Pancreas (tissue), 10 donors: ENCODE measurements around the gene ZNF418. TPM values are rescaled to one million over a fixed set of nuclear protein-coding genes. Genes with fewer than 3 reads are reported as not detected.

Experiments used
- ATAC-seq, 4 donors: fragments of 200-7000 bp; cut with Tn5 transposase; one replicate each; pipeline versions ENCODE4 v1.8.0 to v1.9.1; 2020; ENCODE audit warnings: mild to moderate bottlenecking in 4 of 4, moderate library complexity in 4 of 4
- DNase-seq, 6 donors: peaks; one replicate each; pipeline ENCODE4 v3.0.0-alpha.2; 2020
- FAIRE-seq: peaks from 2 replicates; lab custom pipeline; 2012; peaks lifted over from hg19 to GRCh38; lab: Jason Lieb, UNC
- H3K27ac ChIP-seq, 4 donors: fragments of 200-600 bp; sonication (generic); 1 replicate in 3 of 4; 2 replicates in 1 of 4; pipeline versions ENCODE4 v1.5.0 to v1.8.0; 2020
- H3K27me3 ChIP-seq, 4 donors: fragments of 200-600 bp; one replicate each; pipeline ENCODE4 v1.8.0; 2021
- H3K36me3 ChIP-seq, 3 donors: fragments of 200-600 bp; sonication (generic) in 1 of 3; one replicate each; pipeline versions ENCODE4 v1.5.0 to v1.8.0; 2020 to 2021
- H3K4me1 ChIP-seq, 3 donors: fragments of 200-600 bp; one replicate each; pipeline ENCODE4 v1.8.0; 2021
- H3K4me3 ChIP-seq, 4 donors: fragments of 200-600 bp; sonication (generic) in 2 of 4; one replicate each; pipeline versions ENCODE4 v1.5.0 to v1.8.0; 2020 to 2021
- H3K9me3 ChIP-seq, 4 donors: fragments of 200-600 bp; one replicate each; pipeline ENCODE4 v1.8.0; 2021
- CTCF ChIP-seq, 4 donors: fragments of 200-600 bp; sonication (generic) in 3 of 4; IDR thresholded peaks; one replicate each; pipeline versions ENCODE4 v1.5.0 to v1.8.0; 2021; ENCODE audit warnings: antibody characterized with exemption in 4 of 4
- WGBS, 2 donors: extraction: QIAGEN DNeasy Blood & Tissue Kit; methylation state at CpG; one replicate each; pipeline ENCODE4 v1.1.7; 2013; 5-methylcytosine and 5-hydroxymethylcytosine counted together
- intact Hi-C, 3 donors: fragments of 100-400 bp; cut with DNase I; formaldehyde crosslinking; loops; one replicate each; pipeline versions ENCODE4 v1.11.1 to v1.14.2; 2022
- polyA plus RNA-seq, 2 donors: library from polyadenylated mRNA; stranded (reverse); fragments of 200-250 nt; gene quantifications; one replicate each; pipeline ENCODE4 v1.2.3, GENCODE V29; 2013
- total RNA-seq, 6 donors: library from RNA; stranded (reverse); fragmentation: NEBNext Ultra II Directional in 4 of 6; extraction: Animal tissue kit (Norgen Biotek cat#: 25700) in 4 of 6; gene quantifications; one replicate each; pipeline versions ENCODE4 v1.2.1 to v1.2.4, GENCODE V29; 2021 to 2023
- donor health status: healthy with polysubstance abuse.
- donor health status: DM: no; HTN: no; CAD: no; lungs with moderate emphysema.
- donor health status: DM: no; HTN: no; CAD: no.
- donor health status: control.
- donor health status: control.
- donor health status: Bipolar disorder and iron deficiency.
- donor health status: DM: yes; HTN: yes; CAD: no.
- donor health status: DM: no; HTN: no; CAD: no.
- donor health status: DM: no; HTN: no; CAD: no.
- donor health status: DM: yes; HTN: yes; CAD: no.

The ZNF418 gene
- total and polyA plus RNA-seq, 8 donors: 2.6 to 8.4 (median 4.0) TPM

- Histone ChIP-seq H3K4me1 (no peaks in the 10 kb centered on the region), H3K27ac (no peak overlapping the region), H3K9me3 (peaks cover 0 to 4% (median 0%) of the 10 kb centered on the region in 4 donors), H3K4me3 (no peak overlapping the region), H3K36me3 (no peaks in the 10 kb centered on the region), H3K27me3 (no peaks in the 10 kb centered on the region)
- TF ChIP-seq CTCF (IDR thresholded peaks at IDR 0.05): no peak
- intact Hi-C loops: no loop called here
- DNase-seq (no peak), FAIRE-seq (no peak), ATAC-seq (no peak)
- 77 to 84% methylated on average over 1 of the region's 1 CpG for WGBS, 2 donors
These were observed 26.6 kb upstream of the ZNF418 start for GRCh38 chr19:57961785-57962184.

GRCh38 chr19:57954996-57955395, 19.8 kb upstream of the ZNF418 start:
- no peaks in the 10 kb centered on the region for H3K4me1 ChIP-seq
- no peaks in the 10 kb centered on the region for H3K36me3 ChIP-seq
- H3K4me3 ChIP-seq: no peak overlapping the region
- intact Hi-C loops: no loop called here
- ATAC-seq (no peak), FAIRE-seq (no peak), DNase-seq (no peak)
- 79 to 83% methylated on average over 4 of the region's 4 CpGs for WGBS, 2 donors
- peaks cover 0 to 4% (median 0%) of the 10 kb centered on the region in 4 donors for H3K9me3 ChIP-seq
- H3K27ac ChIP-seq: no peak overlapping the region
- no peaks in the 10 kb centered on the region for H3K27me3 ChIP-seq
- TF ChIP-seq CTCF (IDR thresholded peaks at IDR 0.05): no peak

DNA sequence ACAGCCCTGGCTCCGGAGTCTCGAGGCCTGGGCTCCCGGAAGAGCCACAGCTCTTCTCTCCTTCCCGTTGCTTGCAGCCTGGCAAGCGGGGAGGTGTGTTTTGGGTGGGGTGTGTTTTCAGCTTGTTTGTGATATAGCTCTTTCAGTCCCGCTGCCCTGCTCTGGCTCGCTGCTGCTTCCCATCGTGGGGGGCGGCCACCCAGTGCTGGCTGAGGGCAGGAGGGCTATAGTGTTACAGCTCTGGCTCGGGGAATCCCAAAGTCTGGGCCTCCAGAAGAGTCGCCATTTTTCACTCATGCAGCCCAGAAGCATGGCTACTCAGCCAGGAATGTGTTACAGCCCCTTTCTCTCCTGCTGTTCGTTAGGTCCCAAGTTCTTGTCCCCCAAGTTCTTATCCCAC, 14.5 kb upstream of the ZNF418 start:
- intact Hi-C loops: no loop called here
- no peak for FAIRE-seq
- no peak for TF ChIP-seq CTCF (IDR thresholded peaks at IDR 0.05)

DNA sequence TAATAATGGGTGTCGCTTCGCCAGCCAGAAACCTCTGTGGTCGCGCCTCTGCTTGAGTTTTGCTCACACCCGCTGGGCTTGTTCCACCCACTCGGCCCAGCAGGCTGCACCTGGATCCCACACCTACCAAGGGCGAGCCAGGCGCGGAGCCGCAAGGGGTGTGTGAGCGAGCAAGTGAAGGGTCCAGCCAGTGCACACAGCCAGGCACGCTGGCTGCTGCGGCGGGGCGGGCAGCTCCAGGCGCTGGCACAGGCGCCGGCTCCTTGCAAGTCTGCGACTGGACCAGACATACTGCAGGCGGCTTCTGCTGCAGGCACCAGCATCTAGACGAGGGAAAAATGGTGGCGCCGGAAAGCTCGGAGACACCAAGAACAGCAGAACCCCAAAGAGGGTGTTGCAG, 14.1 kb upstream of the ZNF418 start:
- ATAC-seq (no peak), DNase-seq (peak in 2 of 6 donors; percentile 24 to 43), FAIRE-seq (no peak)
- Histone ChIP-seq H3K36me3 (no peaks in the 10 kb centered on the region), H3K4me3 (no peak overlapping the region), H3K27me3 (no peaks in the 10 kb centered on the region), H3K9me3 (no peaks in the 10 kb centered on the region), H3K27ac (no peak overlapping the region), H3K4me1 (no peaks in the 10 kb centered on the region)
- no peak for TF ChIP-seq CTCF (IDR thresholded peaks at IDR 0.05)
- 84 to 89% methylated on average over 24 of the region's 24 CpGs for WGBS, 2 donors
- intact Hi-C loops: no loop called here

More for the DNA sequence above, 14.5 kb upstream of the ZNF418 start:
- no peaks in the 10 kb centered on the region for H3K27me3 ChIP-seq
- WGBS, 2 donors: 80 to 92% methylated on average over 12 of the region's 12 CpGs
- no peak for DNase-seq
- no peak overlapping the region for H3K27ac ChIP-seq
- no peak for ATAC-seq
- no peak overlapping the region for H3K4me3 ChIP-seq
- no peaks in the 10 kb centered on the region for H3K36me3 ChIP-seq
- H3K4me1 ChIP-seq: no peaks in the 10 kb centered on the region
- H3K9me3 ChIP-seq: no peaks in the 10 kb centered on the region

DNA sequence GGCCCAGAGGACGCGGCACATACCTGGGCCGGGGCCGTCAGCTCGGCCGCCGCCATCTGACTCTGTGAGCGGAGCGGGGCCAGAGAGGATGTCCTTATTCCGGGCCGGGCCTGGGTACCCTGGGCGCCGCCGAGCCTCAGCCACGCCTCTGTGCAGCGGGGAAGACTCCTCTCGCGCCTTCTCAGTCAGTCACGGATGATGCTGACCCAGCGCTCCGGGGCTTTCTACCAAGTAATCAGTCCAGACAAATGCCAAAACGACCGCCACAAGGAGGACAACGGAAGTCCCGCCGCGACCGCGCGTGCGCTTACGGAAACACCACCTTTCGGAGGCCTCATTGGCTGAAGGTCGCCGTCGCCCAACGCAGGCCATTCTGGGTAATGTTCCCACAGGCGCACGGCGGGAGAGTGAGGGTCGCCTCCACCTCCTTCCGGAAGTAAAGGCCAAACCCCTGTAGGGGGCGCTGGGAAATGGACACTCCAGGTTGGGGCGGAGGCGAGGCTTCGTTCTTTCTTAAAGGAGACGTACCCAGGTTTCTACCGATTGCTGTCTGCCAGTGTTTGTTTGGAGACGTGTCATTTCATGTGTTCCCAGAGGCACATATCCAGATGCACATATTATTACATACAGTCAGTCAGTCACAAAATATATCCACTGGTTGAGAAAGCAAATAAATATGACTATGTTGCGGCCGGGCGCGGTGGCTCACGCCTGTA, 12.4 kb upstream of the ZNF418 start, which contains the start of gene ZNF256:
TSS of gene ZNF256 (minus strand) at position 288 of the 716 bp plus-strand sequence. CDS start at position 56, 232 bp downstream.
- no peaks in the 10 kb centered on the region for H3K9me3 ChIP-seq

More for the DNA sequence above, 12.4 kb upstream of the ZNF418 start, which contains the start of gene ZNF256:
- peak within 1 kb of the TSS in 3 of 4 donors; percentile 13 to 52 (median 35) for H3K27ac ChIP-seq
- no peaks in the 10 kb centered on the region for H3K27me3 ChIP-seq
- 5 to 6% methylated on average over 52 to 54 of the region's 54 CpGs for WGBS, 2 donors
- ATAC-seq: peak; percentile 99
- peak; percentile 93 to 96 (median 93) for DNase-seq
- H3K4me1 ChIP-seq: no peaks in the 10 kb centered on the region
- peak; percentile 33 to 51 (median 38) for TF ChIP-seq CTCF (IDR thresholded peaks at IDR 0.05)
- peak; percentile 92 for FAIRE-seq
- H3K36me3 ChIP-seq: peaks cover 0 to 3% (median 0%) of the 10 kb centered on the region in 3 donors
- peak within 1 kb of the TSS; percentile 54 to 95 (median 82) for H3K4me3 ChIP-seq
- intact Hi-C loops: no loop called here
